Measurements from ENCODE around the gene MID1.
A peak's percentile ranks its signal among the peaks of the same experiment; 100 is the strongest.
"Not testable (repeated sequence)": the region's sequence is repeated elsewhere in the genome, so short reads cannot be mapped to it uniquely, and the experiment has no call there.

The MID1 gene

DNA sequence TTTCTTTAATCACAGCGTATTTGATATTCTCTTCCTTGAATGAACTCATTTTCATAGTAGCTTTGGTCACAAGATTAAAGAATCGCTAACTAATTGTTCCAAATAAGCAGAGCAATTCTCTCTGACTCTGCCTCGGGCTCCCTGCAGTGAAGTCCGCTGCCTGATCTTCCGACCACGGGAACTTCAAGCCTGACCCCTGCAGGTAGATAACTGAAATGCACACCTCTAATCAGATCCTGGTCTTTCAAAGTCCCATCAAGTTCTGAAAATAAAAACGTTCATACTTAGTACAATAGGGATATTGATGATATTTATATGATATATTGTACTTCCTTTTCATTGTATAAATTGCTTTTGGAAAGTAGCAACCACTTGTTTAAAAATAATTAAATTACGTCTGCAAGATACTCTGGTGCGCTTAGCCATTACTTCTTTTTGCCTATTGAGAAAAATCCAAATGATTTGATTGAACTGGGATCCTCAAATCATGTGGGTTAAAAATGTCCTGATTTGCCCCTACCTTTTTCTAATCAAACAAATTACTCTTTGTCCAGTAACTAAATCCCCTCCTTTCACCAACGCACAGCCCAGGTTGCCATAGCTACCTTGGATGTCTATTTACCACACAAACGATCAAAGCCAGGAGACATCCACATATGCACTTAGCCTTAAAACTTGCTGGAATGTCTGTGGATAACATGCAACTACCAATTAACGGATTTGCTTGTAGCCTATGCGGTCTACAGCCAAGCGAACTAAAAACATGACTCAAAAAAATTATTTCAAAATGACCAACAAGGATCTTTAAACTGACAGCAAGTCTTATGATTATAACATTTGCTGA is 4.2 kb downstream of the MID1 start:
- no peak for DNase-seq

DNA sequence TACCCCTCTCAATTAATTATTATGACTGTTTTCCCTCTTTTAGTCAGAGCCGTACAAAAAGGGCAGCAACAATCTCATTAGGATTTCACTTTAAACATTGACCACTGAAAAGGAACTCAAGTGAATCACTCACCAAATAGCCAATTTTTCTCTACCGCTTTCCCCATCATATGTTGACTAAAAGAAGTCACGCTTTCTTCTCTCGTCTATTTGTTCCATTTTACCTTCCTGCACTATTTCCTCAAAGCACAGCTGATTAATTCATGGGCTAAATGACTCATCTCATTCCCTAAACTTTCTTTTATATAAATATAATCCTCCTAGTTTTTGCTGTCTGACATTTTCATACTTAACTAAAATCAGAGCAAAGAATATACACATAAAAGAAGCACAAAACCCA is 8.2 kb downstream of the MID1 start:
- DNase-seq, result no peak

DNA sequence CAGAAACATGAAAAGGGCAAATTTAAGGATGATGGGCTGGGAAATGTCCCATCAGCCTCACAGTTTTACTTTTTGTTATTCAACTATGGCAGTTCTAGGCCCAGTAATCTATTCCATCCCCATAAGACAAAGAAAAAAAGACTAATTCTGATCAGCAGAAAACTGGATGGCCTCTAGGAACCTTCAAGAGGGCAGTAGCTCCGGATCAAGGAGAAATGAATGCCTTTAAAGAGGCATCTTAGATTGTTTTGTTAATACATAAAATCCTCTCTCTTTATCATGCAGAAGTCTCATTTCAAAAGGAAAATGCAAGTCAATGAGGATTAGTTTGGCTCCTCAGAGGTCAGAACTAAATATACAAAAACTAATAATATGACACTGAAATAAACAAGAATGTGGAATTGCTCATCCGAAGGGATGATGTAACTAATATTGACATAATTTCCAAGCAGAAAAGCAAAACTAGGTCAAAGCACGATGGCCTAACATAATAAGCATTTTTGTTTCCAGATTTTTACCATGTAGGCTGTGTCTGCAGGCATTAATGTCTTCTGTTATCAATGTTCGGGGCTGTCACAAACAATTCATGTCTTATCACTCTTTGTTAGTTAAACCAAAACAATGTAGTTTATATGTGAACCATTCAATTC is 8.8 kb downstream of the MID1 start:
- DNase-seq, result no peak

DNA sequence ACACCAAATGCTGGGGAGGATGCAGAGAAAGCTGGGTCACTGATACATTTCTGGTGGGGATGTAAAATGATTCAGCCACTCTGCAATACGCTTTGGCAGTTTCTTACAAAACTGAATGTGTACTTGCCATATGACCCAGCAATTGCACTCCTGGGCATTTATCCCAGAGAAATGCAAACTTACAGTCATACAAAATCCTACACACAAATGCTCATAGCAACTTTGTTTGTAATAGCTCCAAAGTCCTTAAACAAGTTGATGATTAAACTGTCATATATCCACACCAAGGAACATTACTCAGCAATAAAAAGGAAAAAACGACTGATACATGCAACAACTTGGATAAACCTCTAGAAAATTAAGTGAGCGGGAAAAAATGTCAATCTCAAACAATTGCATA is 12.3 kb downstream of the MID1 start:
- no peak for DNase-seq

DNA sequence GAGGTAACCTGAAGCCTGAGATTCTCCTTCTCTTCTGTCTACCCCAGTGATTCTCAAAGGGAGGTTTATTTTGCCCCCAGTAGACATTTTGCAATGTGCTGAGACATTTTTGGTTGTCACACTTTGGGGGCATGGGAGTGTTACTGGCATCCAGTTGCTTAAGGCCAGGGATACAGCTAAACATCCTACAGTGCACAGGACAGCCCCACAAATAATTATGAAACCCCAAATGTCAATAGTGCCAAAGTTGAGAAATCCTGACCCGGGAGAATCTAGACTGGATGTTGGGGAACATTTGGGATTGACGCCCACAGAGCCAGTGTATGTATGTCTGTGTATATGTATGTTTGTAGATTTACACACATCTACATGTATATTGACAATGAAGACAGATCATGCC is 13.2 kb downstream of the MID1 start:
- DNase-seq, result no peak

DNA sequence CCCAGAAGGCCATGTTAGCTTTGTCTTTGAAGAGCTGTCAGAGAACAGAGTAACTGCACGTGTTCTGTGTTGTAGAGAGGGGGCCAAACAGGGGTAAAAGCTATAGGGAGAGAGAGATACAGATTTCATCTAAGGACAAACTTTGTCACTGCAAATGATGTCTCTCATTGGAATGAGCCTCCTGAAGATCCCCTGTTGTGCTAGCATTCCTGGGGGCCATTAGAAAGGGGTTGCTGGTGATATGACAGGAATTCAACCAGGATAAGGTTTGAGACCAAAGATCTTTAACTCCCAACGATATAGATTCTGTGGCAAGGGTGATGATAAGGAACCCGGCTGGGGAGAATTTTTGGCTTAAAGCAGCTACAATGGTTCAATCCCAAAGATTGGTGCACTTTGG is 16.8 kb downstream of the MID1 start:
- DNase-seq, result no peak

DNA sequence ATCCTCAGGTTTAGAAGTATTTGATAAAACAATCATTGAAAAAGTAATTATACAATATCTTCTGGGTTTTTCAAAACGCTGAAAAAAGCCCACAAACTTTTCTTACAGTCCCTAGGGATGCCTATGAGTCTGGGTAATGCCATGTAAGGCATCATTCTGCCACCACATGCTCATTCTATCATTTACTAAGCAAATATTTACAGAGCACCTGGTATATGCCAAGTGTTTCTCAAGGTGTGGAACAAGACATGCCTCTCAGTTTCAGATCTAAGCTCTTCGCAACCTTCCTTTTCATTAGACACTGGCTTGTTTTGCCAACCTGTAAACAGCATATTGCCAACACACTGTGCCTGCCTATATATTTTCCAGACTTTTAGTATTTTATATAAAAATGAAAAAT is 17.7 kb downstream of the MID1 start:
- no peak for DNase-seq

DNA sequence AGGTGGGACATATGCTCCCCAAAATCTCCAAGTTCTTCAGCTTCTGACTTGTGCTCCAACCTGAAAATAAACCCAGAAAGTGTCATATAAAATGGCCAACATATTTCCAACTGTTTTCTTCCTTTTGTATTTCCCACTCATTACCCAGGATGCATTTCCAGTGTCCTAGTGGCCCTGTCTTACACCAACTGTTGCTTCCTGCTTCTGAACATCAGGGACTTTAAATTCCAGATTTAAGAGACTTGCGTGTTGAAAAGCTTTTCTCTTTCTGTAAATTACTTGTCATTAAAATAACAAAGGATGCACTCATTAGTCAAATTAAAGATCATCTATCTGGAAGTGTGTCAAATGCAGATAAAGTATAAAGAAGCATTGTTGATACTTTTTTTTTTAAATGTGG is 19.9 kb downstream of the MID1 start:
- no peak for DNase-seq

DNA sequence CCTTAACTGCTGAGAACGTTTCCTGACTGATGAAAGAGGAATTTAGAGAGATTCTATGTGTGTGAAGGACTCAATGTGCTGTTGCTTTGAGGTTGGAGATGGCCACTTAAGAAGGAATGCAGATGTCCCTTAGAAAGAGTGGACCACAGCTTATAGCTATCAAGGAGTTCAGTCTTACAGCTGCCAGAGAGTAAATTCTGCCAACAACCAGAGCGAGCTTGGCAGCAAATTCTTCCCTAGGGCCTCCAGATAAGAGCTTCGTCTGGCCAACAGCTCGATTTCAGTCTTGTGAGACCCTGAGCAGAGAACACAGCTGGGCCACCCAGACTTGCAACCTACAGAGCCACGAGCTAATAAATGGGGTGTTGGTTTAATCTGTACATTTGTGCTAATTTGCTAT is 21.8 kb downstream of the MID1 start:
- no peak for DNase-seq

DNA sequence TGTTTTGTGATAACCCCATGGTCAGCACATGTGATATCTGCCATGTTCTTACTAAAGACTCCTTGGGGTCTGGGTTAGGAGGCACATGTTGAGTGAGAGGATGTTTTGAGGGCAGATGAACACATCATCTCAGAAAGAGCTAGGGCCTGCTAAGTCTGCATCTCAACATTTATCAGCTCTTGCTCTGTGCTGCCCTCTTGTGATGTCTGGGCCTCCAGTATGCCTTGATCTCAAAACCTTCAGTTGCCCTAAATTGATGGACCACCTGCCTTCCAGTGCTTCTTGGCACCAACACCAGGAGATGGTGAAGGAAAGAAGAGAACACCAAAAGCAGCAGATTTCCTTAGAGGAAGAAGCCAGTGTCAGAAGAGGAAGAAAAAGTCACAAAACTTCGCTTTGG is 22.5 kb downstream of the MID1 start:
- no peak for DNase-seq

DNA sequence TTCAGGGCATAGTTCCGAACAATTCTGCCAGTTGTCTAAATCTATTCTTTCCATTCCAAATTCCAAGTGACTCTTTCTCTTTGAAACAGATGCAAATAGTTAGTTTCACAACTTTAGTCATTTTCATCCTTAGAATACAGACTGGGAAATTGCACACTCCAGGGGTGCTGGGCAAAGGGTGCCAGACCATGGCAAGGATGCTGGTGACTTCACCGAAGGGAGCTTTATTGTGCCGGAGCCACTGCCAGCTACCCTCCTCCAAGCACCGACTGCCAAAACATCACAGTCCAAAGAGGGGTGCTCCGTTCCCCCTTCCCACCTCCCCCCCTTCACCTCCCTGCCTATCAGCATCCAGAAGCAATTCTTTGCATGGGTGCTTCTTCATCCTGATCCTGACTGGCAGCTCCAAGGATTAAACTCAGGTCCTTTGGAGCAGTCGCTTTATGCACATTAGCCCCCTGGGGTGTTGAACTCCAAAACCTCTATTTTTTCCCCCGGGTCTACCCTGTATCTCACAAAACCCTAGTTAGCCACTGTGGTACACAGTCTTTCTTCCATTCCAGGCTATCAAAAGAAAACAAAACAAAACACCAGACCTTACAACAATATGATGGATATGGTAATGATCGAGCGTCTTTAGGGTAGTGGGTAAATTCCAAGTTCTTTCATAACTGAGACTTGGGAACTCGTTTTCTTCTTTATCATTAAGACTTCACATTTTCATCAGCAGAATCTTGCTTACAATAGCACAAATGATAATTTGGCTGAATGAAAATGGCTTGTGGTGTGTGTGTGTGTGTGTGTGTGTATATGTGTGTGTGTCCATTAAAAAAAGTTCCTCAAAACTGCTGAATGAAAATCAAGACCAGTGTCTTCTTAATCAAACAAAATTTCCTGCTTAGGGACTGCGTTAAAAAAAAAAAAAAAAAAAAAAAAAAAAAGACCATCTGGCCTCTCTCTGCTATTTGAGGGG is 28.7 kb downstream of the MID1 start:
- peak; percentile 72 for DNase-seq

DNA sequence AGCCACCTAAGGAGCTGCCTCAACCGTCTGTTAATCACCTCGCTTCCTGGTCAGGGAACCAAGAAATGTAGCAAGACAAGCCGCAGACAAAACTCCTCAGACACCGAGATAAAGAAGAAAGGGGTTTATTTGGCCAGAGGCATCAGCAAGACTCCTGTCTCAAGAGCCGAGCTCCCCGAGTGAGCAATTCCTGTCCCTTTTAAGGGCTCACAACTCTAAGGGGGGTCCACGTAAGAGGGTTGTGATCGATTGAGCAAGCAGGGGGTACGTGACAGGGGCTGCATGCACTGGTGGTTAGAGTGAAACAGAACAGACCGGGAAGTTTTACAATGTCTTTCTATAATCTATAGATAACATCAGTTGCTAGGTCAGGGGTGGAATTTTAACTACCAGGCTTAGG is 30.6 kb downstream of the MID1 start:
- DNase-seq, result not testable (repeated sequence)

DNA sequence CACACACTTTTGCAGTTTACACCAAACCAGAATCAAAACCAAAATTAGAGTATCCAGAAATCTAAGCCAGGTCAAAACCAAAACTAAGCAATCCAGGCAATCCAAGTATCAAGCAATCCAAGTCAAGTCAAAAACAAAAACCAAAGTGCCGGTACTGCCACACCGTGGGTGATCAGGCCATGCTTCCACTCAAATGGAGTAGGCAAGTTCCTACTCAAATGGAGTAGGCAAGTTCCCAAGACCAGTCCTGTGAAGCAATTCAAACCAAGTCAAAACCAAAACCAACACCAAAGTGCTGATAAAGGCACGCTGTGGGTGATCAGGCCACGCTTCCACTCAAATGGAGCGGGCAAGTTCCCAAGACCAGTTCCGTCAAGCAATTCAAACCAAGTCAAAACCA is 31.3 kb downstream of the MID1 start:
- no peak for DNase-seq

DNA sequence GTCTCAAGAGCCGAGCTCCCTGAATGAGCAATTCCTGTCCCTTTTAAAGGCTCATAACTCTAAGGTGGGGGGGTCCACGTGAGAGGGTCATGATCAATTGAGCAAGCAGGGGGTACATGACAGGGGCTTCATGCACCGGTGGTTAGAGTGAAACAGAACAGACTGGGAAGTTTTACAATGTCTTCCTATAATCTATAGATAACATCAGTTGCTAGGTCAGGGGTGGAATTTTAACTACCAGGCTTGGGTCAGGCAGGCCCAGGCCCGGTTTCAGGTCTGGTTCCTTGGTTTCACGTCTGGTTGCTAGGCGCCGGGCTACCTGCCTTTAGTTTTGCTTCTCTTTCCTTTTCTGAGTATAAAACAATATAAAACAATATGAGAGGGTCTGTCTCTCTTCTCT is 35.5 kb downstream of the MID1 start:
- DNase-seq, result not testable (repeated sequence)

DNA sequence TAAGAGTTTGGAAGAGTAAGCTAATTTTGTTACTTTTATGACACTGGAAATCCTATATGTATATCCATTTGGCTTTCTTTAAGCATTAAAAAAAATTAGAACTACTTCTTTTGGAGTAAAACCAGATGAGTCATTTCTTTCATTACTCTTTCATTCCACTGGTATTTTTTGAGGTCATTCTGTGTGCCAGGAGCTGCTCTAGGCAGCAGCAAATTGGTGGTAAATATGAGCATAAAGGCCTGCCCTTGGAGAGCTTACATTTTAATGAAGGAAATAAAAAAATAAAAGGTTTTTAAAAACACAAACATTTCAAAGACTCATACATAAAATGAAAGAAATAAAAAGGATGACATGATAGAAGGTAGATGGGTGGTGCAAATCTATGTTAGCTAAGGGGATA is 37.4 kb downstream of the MID1 start:
- no peak for DNase-seq

DNA sequence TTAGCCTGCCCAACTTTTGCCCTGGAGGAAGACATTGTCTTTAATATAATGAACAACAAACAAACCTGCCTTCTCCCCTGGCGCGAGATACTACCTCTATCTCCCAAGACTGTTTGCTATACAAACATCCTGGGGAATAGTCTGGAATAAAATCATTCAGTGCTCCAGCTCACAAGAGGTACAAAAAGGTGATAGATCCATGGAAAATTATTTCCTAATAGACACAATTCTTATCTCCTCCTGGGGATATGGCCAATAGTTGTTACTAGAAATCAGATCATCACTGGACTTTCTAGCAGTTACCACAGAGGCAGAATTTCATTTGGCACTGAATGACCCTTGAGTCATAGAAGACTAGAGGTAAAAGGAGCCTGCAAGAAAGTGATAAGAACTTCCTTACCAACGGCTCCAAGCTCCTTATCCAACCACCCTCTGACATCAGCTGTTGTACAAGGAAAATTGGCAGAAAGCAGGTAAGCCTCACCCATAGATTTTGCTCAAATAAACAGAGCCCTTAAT is 38.1 kb downstream of the MID1 start:
- DNase-seq, result no peak

DNA sequence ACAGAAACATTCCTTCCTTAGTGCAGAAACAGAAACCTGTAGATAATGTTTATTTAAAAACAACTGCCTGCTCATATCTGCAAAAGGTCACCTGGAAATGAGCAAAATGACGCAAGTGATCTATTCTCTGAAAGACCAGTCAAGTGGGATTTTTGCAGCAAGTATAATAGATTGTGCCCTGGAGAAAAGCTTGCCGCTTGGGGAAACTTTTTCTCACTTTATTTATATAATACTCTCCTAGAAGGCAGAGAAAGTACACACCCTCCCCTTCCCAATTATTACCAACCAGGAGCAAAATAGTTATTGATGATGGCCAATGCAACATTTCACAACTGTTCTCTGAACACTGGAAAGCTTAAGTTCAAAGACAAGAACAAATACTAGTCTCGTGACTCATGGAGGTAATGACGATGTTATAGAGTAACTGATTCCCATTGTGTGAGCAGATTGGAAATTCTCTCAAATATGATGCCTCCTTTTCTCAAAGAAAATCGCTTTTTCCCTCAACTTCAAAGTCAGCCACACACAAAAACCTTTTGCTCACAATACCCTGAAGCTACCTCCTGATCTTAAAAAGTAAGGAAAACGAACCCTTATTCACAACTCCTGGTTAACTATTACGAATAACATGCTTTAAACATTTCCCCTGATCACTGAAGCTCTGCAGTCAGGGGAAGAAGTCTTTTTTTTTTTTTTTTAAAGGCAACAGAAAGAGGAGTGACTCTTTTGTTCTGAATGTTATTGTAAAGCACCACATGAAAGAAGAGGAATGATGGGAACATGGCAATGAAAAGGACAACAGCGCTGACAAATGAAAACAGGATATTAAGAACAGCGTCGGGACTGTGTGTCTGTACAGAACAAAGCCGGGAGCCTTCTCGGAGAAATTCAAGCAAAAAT is 41.0 kb downstream of the MID1 start:
- no peak for DNase-seq

DNA sequence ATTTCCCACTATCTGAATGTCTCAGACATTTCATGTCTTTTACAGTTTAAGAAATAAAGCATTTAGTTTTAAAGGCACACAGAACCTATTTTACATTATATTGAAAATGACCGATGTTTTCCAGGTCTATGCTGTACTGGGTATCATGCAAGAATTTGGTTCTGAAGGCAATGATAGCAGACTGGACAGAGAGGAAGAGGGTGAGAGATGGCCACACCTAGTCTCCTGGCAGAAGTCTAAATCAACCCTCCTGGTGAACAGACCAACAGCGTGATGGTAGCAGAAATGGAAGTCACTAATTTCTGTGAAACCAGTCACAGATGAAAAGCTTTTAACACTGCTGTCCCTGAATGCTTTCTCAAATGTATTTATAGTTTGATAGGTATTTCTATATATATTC is 41.9 kb downstream of the MID1 start:
- no peak for DNase-seq

DNA sequence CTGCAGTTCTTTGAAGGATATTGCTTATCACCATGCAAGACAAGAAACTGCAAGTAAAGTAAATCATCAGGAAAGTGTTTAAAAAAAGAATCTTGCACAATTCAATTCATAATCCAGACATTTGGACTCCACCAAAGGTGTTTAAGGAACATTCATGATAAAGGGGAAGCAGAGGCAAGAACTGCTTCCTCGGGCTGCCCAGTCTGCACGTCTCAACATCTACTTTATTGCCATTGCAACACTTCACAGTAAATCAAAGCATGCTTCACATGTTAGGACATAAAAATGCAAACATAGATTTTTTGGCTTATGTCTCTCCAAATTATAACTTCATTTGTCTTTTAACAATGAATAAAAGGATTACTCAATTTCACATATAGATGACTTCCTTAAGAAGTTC is 42.5 kb downstream of the MID1 start:
- no peak for DNase-seq

DNA sequence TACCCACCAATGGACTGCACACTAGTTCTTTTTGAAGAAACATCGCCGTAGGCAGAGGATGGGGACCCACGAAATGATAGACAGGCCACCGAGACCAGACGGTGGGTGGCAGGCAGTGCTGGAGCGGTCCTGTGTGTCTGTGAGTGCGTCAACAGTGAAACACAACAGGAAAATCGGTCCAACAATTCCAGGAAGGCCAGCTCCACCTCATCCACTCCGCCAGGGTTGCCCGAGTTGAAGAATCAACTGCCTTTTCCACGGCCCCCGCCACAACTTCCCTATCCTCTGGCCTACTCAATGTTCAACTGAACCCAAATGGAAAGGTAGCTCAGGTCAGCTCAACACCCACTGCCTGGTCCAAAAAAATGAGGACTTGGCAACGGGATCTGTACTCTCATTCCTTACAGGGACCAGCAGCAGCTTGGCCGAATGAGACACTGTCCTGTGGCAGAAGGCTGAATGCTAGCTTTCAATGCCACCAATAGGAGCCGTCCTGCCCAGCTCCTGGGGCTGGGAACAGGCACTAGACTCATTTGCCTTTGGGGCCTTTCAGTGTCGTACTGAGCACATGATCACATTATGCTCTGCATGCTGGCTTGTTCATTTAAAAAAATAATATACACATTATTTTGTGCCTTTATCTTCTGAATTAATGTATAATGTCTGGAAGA is 43.5 kb downstream of the MID1 start:
- no peak for DNase-seq

DNA sequence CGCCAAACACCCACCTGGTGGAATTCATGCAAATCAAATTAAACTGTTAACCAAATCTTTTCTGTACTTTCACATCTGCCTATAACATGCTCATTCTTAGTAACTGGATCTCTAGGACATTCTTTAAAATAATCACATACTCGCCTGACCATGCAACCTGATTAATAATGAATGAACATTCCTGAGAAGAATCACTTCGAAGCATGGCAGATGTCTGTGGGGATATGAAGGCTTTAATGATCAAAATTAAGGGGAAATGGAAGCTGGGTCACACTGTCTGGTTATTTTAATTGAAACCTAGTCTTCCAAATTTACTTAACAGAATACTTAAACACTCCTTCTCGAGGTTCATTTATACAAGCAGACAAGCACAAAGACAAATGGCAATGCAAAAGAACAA is 44.2 kb downstream of the MID1 start:
- no peak for DNase-seq

DNA sequence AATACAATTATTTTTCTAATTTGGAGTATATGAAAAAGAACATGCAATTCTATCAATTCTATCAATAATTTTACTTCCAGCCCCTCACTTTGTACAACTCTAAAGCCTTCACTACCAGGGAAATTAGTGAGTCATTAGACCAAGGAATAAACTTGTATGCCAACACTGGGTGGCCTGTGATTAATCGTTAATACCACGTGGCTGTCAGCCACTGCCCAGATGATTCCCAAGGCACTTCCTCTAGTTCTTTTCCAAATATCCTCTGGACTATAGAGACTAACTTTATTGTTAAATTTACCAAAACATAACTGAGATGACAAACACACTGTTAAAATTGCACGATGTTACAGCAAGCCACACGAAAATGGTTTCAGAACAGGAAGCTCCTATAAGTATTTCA is 45.7 kb downstream of the MID1 start:
- no peak for DNase-seq

Data from retina (tissue), 1 donor.